GM12873 (cell line): Measurements from ENCODE around the gene COIL.

Experiments used
- CTCF ChIP-seq: IDR thresholded peaks from 2 replicates; pipeline ENCODE4 v1.5.1; 2012; ENCODE audit warnings: low read depth, mild to moderate bottlenecking, moderate library complexity, low read length, control low read depth; ENCODE audit not compliant: insufficient read depth; ENCODE audit errors: missing control alignments

COIL gene

GRCh38 chr17:56960596-56961538, at the start of gene COIL:
Gene COIL (minus strand): TSS chr17:56961050. CDS start chr17:56961019, 31 bp downstream.
- TF ChIP-seq CTCF, result peak; percentile 96

- TF ChIP-seq CTCF, result no peak
Measured at GRCh38 chr17:57010487-57010886, 49.6 kb upstream of the COIL start.

- TF ChIP-seq CTCF, result peak; percentile 90
Measured at GRCh38 chr17:57009737-57010445, 49.0 kb upstream of the COIL start.

- no peak for TF ChIP-seq CTCF
Measured at GRCh38 chr17:57008958-57009357, 48.1 kb upstream of the COIL start.

GRCh38 chr17:57006040-57006439, 45.2 kb upstream of the COIL start:
- no peak for TF ChIP-seq CTCF

- peak; percentile 38 for TF ChIP-seq CTCF
Measured at GRCh38 chr17:57004944-57005579, 44.2 kb upstream of the COIL start.

GRCh38 chr17:57002904-57003303, 42.1 kb upstream of the COIL start:
- no peak for TF ChIP-seq CTCF
